ENCODE data around the gene PLXNA4. TPM values are rescaled to one million over a fixed set of nuclear protein-coding genes. Genes with fewer than 3 reads are reported as not detected.

Gene PLXNA4
- polyA plus RNA-seq, 2 of the 4 experiments (the other 2 are of a cell fraction), result 0.12 to 0.34 TPM

GRCh38 chr7:132464740-132465139 lies 111.5 kb downstream of the PLXNA4 start:
- H3K27ac ChIP-seq, result no peak overlapping the region
- no peak overlapping the region for H3K4me2 ChIP-seq
- ATAC-seq (no peak), FAIRE-seq (no peak), DNase-seq (ENCODE audit: low read depth in 1 of 2, low spot score in 1 of 2) (no peak)
- no peaks in the 10 kb centered on the region for H3K9me3 ChIP-seq
- no peak for TF ChIP-seq EHF (CRISPR knock-in tag; IDR thresholded peaks at IDR 0.05)
- TF ChIP-seq RAD21 (conservative IDR thresholded peaks at IDR 0.05 in 1 of 2, IDR thresholded peaks at IDR 0.05 in 1 of 2), result no peak
- TF ChIP-seq BHLHE40 (IDR thresholded peaks at IDR 0.05; ENCODE audit: low read depth, low read length), result no peak
- TF ChIP-seq EP300 (IDR thresholded peaks at IDR 0.05), result no peak
- no peak for TF ChIP-seq CHD4 (IDR thresholded peaks at IDR 0.05; ENCODE audit: borderline replicate concordance)
- TF ChIP-seq ELK1 (IDR thresholded peaks at IDR 0.05; ENCODE audit: low read depth, low read length), result no peak
- no peak for TF ChIP-seq RCOR1 (IDR thresholded peaks at IDR 0.05; ENCODE audit: low read depth, low read length)
- TF ChIP-seq NR3C1 (IDR thresholded peaks at IDR 0.05), result no peak
- TF ChIP-seq KDM1A (IDR thresholded peaks at IDR 0.05; ENCODE audit: low read depth), result no peak
- no peak for TF ChIP-seq RFX5 (IDR thresholded peaks at IDR 0.05)
- TF ChIP-seq CBX2 (IDR thresholded peaks at IDR 0.05; ENCODE audit: borderline replicate concordance, low read depth), result no peak
- TF ChIP-seq HES2 (IDR thresholded peaks at IDR 0.05), result no peak
- no peak for TF ChIP-seq USF2 (IDR thresholded peaks at IDR 0.05)
- no peak for TF ChIP-seq GATA3 (IDR thresholded peaks at IDR 0.05; ENCODE audit: borderline replicate concordance)
- TF ChIP-seq JUN (IDR thresholded peaks at IDR 0.05), result no peak
- no peak for TF ChIP-seq SREBF2 (IDR thresholded peaks at IDR 0.05)
- no peak for TF ChIP-seq NPAS2 (CRISPR knock-in tag; IDR thresholded peaks at IDR 0.05; ENCODE audit: borderline replicate concordance)
- ChIA-PET POLR2A (no interaction called here), CTCF (no interaction called here)
- H3K4me1 ChIP-seq, result no peaks in the 10 kb centered on the region
- no peak overlapping the region for H3K4me3 ChIP-seq
- 38% methylated on average over 4 of the region's 4 CpGs for WGBS (ENCODE audit: missing lambda C conversion rate)

GRCh38 chr7:132463922-132464321 lies 112.3 kb downstream of the PLXNA4 start:
- Histone ChIP-seq H3K4me2 (no peak overlapping the region), H3K4me3 (no peak overlapping the region), H3K9me3 (no peaks in the 10 kb centered on the region), H3K4me1 (no peaks in the 10 kb centered on the region), H3K27ac (no peak overlapping the region)
- no peak for TF ChIP-seq ZFP36 (IDR thresholded peaks at IDR 0.05; ENCODE audit: borderline replicate concordance, partially characterized antibody)
- TF ChIP-seq RAD21 (conservative IDR thresholded peaks at IDR 0.05 in 1 of 2, IDR thresholded peaks at IDR 0.05 in 1 of 2), result no peak
- no peak for TF ChIP-seq CHD2 (IDR thresholded peaks at IDR 0.05; ENCODE audit: low read length, partially characterized antibody)
- no peak for TF ChIP-seq EHMT2 (IDR thresholded peaks at IDR 0.05; ENCODE audit: low read depth)
- no peak for TF ChIP-seq NR3C1 (IDR thresholded peaks at IDR 0.05)
- no peak for TF ChIP-seq RFX5 (IDR thresholded peaks at IDR 0.05)
- no peak for TF ChIP-seq KDM1A (IDR thresholded peaks at IDR 0.05; ENCODE audit: low read depth)
- no peak for TF ChIP-seq HEYL (CRISPR knock-in tag; IDR thresholded peaks at IDR 0.05)
- TF ChIP-seq EP300 (IDR thresholded peaks at IDR 0.05), result no peak
- TF ChIP-seq ELK1 (IDR thresholded peaks at IDR 0.05; ENCODE audit: low read depth, low read length), result no peak
- no peak for TF ChIP-seq USF2 (IDR thresholded peaks at IDR 0.05)
- no peak for TF ChIP-seq RARB (CRISPR knock-in tag; IDR thresholded peaks at IDR 0.05)
- TF ChIP-seq HES2 (IDR thresholded peaks at IDR 0.05), result no peak
- ChIA-PET POLR2A (no interaction called here), CTCF (no interaction called here)
- no peak for DNase-seq (ENCODE audit: low read depth in 1 of 2, low spot score in 1 of 2)
- ATAC-seq, result no peak
- no peak for FAIRE-seq
- WGBS (ENCODE audit: missing lambda C conversion rate), result 72% methylated on average over 2 of the region's 2 CpGs

All from A549 (cell line).